GM13976 (cell line): ENCODE measurements around the gene KISS1R.

Source experiments
- DNase-seq: peaks from one replicate; pipeline ENCODE4 v3.0.0; 2012; ENCODE audit warnings: low spot score
- in situ Hi-C: fragments of 300-500 bp; cut with MboI; formaldehyde crosslinking; loops from one replicate; pipeline ENCODE4 v1.12.0; 2022; ENCODE audit warnings: low sequenced_read_pairs, mixed read lengths, inconsistent platforms; ENCODE audit not compliant: unreplicated experiment
- TF ChIP-seq, protein P1 (sequence below): IDR thresholded peaks from 2 replicates; pipeline ENCODE4 v1.5.1; 2012; ENCODE audit warnings: borderline replicate concordance, mild to moderate bottlenecking; ENCODE audit not compliant: insufficient read depth; ENCODE audit errors: extremely low read depth, missing control alignments, control extremely low read depth

The KISS1R gene

GRCh38 chr19:901216-902092, 15.7 kb upstream of the KISS1R start:
- in situ Hi-C loops = no loop called here
- no peak for DNase-seq
- TF ChIP-seq, protein P1, sequence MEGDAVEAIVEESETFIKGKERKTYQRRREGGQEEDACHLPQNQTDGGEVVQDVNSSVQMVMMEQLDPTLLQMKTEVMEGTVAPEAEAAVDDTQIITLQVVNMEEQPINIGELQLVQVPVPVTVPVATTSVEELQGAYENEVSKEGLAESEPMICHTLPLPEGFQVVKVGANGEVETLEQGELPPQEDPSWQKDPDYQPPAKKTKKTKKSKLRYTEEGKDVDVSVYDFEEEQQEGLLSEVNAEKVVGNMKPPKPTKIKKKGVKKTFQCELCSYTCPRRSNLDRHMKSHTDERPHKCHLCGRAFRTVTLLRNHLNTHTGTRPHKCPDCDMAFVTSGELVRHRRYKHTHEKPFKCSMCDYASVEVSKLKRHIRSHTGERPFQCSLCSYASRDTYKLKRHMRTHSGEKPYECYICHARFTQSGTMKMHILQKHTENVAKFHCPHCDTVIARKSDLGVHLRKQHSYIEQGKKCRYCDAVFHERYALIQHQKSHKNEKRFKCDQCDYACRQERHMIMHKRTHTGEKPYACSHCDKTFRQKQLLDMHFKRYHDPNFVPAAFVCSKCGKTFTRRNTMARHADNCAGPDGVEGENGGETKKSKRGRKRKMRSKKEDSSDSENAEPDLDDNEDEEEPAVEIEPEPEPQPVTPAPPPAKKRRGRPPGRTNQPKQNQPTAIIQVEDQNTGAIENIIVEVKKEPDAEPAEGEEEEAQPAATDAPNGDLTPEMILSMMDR = no peak

DNA sequence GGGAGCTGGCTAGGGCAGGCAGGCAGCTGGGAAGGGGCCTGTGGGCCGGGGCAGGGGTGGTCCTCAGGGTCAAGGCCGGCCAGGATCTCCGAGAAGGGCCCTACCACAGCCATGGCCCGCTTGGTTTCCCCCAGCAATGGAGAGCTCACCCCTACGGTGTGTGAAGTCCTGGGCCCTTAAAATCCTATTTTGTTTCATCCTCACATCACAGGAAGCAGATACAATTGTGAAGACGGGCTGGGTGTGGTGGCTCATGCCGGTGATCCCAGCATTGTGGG, 15.1 kb upstream of the KISS1R start:
- TF ChIP-seq, protein P1 = no peak
- DNase-seq = no peak
- in situ Hi-C loops = no loop called here

DNA sequence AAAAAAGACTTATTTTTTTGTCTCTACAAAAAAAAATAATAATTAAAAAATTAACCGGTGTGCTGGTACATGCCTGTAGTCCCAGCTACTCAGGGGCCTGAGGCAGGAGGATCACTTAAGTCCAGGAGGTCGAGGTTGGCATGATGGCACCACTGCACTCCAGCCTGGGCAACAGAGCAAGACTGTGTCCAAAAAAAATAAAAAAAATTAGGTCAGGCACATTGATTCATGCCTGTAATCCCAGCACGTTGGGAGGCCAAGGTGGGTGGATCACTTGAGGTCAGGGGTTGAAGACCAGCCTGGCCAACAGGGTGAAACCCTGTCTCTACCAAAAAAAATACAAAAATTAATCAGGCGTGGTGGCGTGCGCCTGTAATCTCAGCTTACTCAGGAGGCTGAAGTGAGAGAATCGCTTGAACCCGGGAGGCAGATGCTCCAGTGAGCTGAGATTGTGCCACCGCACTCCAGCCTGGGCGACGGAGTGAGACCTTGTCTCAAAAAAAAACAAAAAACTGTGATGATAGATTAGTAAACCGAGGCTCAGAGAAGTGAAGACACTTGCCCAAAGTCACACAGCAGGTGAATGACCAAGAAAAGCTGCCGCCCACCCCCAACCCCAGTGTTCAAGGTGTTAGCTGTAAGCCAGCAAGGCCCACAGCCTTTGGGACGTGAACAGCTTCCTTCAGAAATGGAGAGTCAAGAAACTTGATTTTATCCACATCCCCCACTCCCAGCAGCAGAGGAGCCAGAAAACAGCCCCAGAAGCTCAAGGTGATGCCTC, 14.5 kb upstream of the KISS1R start:
- in situ Hi-C loops = no loop called here
- TF ChIP-seq, protein P1 = no peak
- DNase-seq = no peak

- in situ Hi-C loops = no loop called here
- TF ChIP-seq, protein P1 = no peak
These were observed 13.8 kb upstream of the KISS1R start for GRCh38 chr19:903266-903797.

DNA sequence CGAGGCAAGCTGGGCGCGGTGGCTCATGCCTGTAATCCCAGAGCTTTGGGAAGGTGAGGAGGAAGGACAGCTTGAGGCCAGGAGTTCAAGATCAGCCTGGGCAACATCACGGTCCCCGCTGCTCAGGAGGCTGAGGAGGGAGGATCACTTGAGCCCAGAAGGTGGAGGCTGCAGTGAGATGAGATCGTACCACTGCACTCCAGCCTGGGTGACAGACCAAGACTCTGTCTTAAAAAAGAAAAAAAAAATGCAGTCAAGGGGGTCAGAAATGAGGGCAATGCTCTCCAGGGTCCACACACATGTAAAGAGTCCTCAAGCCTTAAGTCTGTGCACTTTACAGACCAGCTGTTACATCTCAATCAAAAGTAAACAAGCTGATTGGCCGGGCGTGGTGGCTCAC, 12.6 kb upstream of the KISS1R start:
- DNase-seq = no peak
- TF ChIP-seq, protein P1 = no peak
- in situ Hi-C loops = no loop called here

More at GRCh38 chr19:903266-903797, 13.8 kb upstream of the KISS1R start:
- DNase-seq = no peak

DNA sequence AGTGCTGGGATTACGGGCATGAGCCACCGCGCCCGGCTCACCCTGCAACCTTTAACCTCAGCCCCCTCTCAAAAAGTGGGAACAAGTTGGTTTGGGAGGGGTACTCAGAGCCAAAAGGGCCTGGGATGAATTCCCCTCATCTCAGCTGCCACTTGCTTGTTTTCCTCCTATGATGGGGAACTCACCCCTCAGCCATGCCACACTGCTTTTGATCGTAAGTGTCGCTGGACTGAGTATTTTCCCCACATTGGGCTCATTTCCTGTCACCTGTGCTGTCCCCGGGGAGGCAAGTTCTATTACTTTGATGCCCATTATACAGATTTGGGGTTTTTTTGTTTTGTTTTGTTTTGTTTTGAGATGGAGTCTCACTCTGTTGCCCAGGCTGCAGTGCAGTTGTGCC, 10.7 kb upstream of the KISS1R start:
- in situ Hi-C loops = no loop called here
- TF ChIP-seq, protein P1 = no peak
- no peak for DNase-seq
